HL-60/S4 (cell line): Measurements from ENCODE around the gene TMEM63C.

Experiments used
- in situ Hi-C: fragments of 300-500 bp; cut with MboI; formaldehyde crosslinking; loops from 2 replicates; pipeline ENCODE4 v1.14.3; 2022; ENCODE audit warnings: low sequenced_read_pairs

The TMEM63C gene

GRCh38 chr14:77306851-77307496 is 125.4 kb downstream of the TMEM63C start:
- in situ Hi-C loops, result no loop called here
